Endothelial cell of umbilical vein (primary cell): ENCODE data around the gene ZNF672.
"Not testable (repeated sequence)": the region's sequence is repeated elsewhere in the genome, so short reads cannot be mapped to it uniquely, and the experiment has no call there.

Source experiments
- EZH2 ChIP-seq: IDR thresholded peaks from 2 replicates; pipeline ENCODE4 v1.6.1; 2012; ENCODE audit warnings: borderline replicate concordance, low read depth, mild to moderate bottlenecking, moderate library complexity, low read length, inconsistent platforms; ENCODE audit not compliant: severe bottlenecking
- JUN ChIP-seq: IDR thresholded peaks from 2 replicates; pipeline ENCODE4 v1.6.1; 2011; ENCODE audit warnings: borderline replicate concordance, low read depth; ENCODE audit not compliant: insufficient read length, insufficient read depth
- POLR2A ChIP-seq: IDR thresholded peaks from 2 replicates; pipeline ENCODE4 v1.6.1; 2012; ENCODE audit warnings: low read depth, mild to moderate bottlenecking, control low read depth, low read length
- POLR2AphosphoS5 ChIP-seq: IDR thresholded peaks from 2 replicates; pipeline ENCODE4 v1.6.1; 2012; ENCODE audit warnings: low read depth, mild to moderate bottlenecking, control low read depth, low read length, moderate library complexity; ENCODE audit not compliant: insufficient read depth
- TF ChIP-seq, protein P1 (sequence below), 2 donors: IDR thresholded peaks; 1 replicate in 1 of 2; 2 replicates in 1 of 2; pipeline ENCODE4 v1.5.1; 2011; ENCODE audit warnings: low read length in 2 of 2, mild to moderate bottlenecking in 2 of 2, moderate library complexity in 2 of 2, control low read depth in 1 of 2, inconsistent platforms in 1 of 2, low read depth in 1 of 2; ENCODE audit not compliant: insufficient read depth in 1 of 2; ENCODE audit errors: extremely low read depth in 1 of 2

GRCh38 chr1:248789337-248789736 is 48.7 kb upstream of the ZNF672 start:
- TF ChIP-seq, protein P1, sequence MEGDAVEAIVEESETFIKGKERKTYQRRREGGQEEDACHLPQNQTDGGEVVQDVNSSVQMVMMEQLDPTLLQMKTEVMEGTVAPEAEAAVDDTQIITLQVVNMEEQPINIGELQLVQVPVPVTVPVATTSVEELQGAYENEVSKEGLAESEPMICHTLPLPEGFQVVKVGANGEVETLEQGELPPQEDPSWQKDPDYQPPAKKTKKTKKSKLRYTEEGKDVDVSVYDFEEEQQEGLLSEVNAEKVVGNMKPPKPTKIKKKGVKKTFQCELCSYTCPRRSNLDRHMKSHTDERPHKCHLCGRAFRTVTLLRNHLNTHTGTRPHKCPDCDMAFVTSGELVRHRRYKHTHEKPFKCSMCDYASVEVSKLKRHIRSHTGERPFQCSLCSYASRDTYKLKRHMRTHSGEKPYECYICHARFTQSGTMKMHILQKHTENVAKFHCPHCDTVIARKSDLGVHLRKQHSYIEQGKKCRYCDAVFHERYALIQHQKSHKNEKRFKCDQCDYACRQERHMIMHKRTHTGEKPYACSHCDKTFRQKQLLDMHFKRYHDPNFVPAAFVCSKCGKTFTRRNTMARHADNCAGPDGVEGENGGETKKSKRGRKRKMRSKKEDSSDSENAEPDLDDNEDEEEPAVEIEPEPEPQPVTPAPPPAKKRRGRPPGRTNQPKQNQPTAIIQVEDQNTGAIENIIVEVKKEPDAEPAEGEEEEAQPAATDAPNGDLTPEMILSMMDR (IDR thresholded peaks at IDR 0.05; ENCODE audit: extremely low read depth in 1 of 2, insufficient read depth in 1 of 2, low read depth in 1 of 2, low read length in 2 of 2), result not testable (repeated sequence)
- TF ChIP-seq POLR2A, JUN, EZH2, POLR2AphosphoS5: not testable (repeated sequence)
